Prostate gland (tissue), 2 donors: Measurements from ENCODE around the gene CNTNAP2. TPM values are rescaled to one million over a fixed set of nuclear protein-coding genes. Genes with fewer than 3 reads are reported as not detected.
"Not testable (repeated sequence)": the region's sequence is repeated elsewhere in the genome, so short reads cannot be mapped to it uniquely, and the experiment has no call there.

ENCODE experiments used
- DNase-seq: peaks from one replicate; pipeline ENCODE4 v3.0.0-alpha.2; 2019; ENCODE audit warnings: low spot score
- H3K27ac ChIP-seq, 2 donors: fragments of 200-600 bp; sonication (generic); 2 replicates each; pipeline ENCODE4 v1.5.1; 2017 to 2019
- H3K27me3 ChIP-seq: fragments of 200-600 bp; sonication (generic); replicated peaks from 2 replicates; pipeline ENCODE4 v1.5.1; 2019; ENCODE audit not compliant: insufficient read depth
- H3K36me3 ChIP-seq, 2 donors: fragments of 200-600 bp; sonication (generic); 1 replicate in 1 of 2; 2 replicates in 1 of 2; pipeline versions ENCODE4 v1.5.1 to v1.8.1; 2017 to 2019
- H3K4me1 ChIP-seq: fragments of 200-600 bp; sonication (generic); replicated peaks from 2 replicates; pipeline ENCODE4 v1.5.1; 2019
- H3K4me3 ChIP-seq, 2 donors: fragments of 200-600 bp; sonication (generic); 2 replicates each; pipeline ENCODE4 v1.5.1; 2017 to 2019
- H3K9me3 ChIP-seq: fragments of 200-600 bp; sonication (generic); 2 replicates; pipeline ENCODE4 v1.5.1; 2017
- POLR2A ChIP-seq: fragments of 450-650 bp; IDR thresholded peaks from one replicate; pipeline ENCODE4 v1.6.1; 2016; ENCODE audit warnings: antibody characterized with exemption, mild to moderate bottlenecking
- POLR2AphosphoS5 ChIP-seq: sonication (generic); formaldehyde crosslinking; IDR thresholded peaks from one replicate; pipeline ENCODE4 v1.6.1; 2017; ENCODE audit warnings: antibody characterized with exemption
- WGBS: methylation state at CpG from one replicate; pipeline ENCODE4 v1.1.5; 2018; 5-methylcytosine and 5-hydroxymethylcytosine counted together
- intact Hi-C: fragments of 100-400 bp; cut with DNase I; formaldehyde crosslinking; loops from one replicate; pipeline ENCODE4 v1.14.2; 2022
- total RNA-seq, 2 donors: library from RNA; depleted of rRNA; stranded (reverse); fragments of >200 nt; gene quantifications; one replicate each; pipeline ENCODE4 v1.1.0, GENCODE V29; 2016
- TF ChIP-seq, protein P1 (sequence below), 4 experiments: fragments of 200-600 bp in 2 of 4; fragments of 450-650 bp in 2 of 4; sonication (generic) in 2 of 4; IDR thresholded peaks; 1 replicate in 3 of 4; 2 replicates in 1 of 4; pipeline ENCODE4 v1.5.1; 2016 to 2019; ENCODE audit warnings: antibody characterized with exemption in 4 of 4, mild to moderate bottlenecking in 2 of 4, moderate library complexity in 2 of 4

CNTNAP2 gene
- total RNA-seq, 2 donors from 2014 or later: 10.6 to 43.7 TPM

DNA sequence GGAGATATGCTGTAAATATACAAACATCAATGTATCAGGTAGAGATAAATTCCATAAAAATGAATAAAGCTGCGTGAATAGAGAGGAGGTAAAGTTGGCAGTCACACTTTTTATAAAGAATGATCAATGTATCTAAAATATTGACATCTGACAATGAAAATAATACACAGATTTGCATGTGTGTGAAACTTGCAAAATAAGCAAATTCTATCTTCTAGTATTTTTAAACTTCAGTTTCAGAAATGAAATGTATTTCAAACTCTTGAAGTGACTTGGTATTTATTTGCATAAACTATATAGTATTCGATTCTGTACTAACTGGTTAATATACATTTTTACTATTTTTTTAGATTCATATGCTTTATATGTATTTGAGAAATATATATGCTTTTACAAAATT, 986.6 kb downstream of the CNTNAP2 start:
- Histone ChIP-seq H3K4me3 (no peak overlapping the region), H3K27ac (no peak overlapping the region), H3K4me1 (no peaks in the 10 kb centered on the region), H3K9me3 (no peaks in the 10 kb centered on the region), H3K36me3 (no peaks in the 10 kb centered on the region), H3K27me3 (no peaks in the 10 kb centered on the region)
- intact Hi-C loops: no loop called here
- WGBS: 67% methylated on average over 2 of the region's 2 CpGs
- DNase-seq: no peak
- TF ChIP-seq, protein P1, sequence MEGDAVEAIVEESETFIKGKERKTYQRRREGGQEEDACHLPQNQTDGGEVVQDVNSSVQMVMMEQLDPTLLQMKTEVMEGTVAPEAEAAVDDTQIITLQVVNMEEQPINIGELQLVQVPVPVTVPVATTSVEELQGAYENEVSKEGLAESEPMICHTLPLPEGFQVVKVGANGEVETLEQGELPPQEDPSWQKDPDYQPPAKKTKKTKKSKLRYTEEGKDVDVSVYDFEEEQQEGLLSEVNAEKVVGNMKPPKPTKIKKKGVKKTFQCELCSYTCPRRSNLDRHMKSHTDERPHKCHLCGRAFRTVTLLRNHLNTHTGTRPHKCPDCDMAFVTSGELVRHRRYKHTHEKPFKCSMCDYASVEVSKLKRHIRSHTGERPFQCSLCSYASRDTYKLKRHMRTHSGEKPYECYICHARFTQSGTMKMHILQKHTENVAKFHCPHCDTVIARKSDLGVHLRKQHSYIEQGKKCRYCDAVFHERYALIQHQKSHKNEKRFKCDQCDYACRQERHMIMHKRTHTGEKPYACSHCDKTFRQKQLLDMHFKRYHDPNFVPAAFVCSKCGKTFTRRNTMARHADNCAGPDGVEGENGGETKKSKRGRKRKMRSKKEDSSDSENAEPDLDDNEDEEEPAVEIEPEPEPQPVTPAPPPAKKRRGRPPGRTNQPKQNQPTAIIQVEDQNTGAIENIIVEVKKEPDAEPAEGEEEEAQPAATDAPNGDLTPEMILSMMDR (IDR thresholded peaks at IDR 0.05): no peak
- TF ChIP-seq POLR2A: no peak
- no peak for TF ChIP-seq POLR2AphosphoS5

DNA sequence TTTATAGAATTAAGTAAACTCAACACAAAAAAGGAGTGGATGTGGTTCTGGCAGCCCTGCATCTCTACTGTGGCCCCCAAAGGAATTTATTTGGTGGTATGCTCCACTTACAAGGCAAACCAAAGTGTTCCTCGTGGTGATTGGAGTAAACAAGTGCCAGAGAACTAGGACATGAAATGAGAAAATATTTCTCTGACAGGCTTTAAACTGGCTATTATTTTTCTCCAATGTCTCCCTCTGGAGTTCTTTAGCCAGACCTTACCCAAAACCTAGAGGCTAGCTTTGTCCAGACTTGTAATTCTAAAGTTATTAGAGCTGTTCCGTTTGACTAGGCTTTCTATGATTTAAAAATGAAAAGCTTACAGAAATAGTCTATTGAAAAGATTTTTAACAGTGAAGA, 990.1 kb downstream of the CNTNAP2 start:
- Histone ChIP-seq H3K9me3 (no peaks in the 10 kb centered on the region), H3K36me3 (no peaks in the 10 kb centered on the region), H3K4me1 (no peaks in the 10 kb centered on the region), H3K4me3 (no peak overlapping the region), H3K27ac (no peak overlapping the region), H3K27me3 (no peaks in the 10 kb centered on the region)
- TF ChIP-seq POLR2A (no peak), POLR2AphosphoS5 (no peak)
- TF ChIP-seq, protein P1 (IDR thresholded peaks at IDR 0.05): no peak
- 21% methylated on average over 2 of the region's 2 CpGs for WGBS
- DNase-seq: no peak
- intact Hi-C loops: no loop called here

DNA sequence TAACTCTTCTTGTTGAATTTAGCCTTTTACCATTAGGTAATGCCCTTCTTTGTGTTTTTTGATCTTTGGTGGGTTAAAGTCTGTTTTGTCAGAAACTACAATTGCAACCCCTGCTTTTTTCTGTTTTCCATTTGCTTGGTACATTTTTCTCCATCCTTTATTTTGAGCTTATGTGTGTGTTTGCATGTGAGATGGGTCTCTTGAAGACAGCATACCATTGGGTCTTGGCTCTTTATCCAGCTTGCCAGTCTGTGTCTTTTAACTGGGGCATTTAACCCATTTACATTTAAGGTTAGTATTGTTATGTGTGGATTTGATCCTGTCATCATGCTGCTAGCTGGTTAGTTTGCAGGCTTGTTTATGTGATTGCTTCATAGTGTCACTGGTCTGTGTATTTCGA, 997.9 kb downstream of the CNTNAP2 start:
- H3K36me3 ChIP-seq, intact Hi-C loops, H3K4me3 ChIP-seq, H3K27ac ChIP-seq, DNase-seq, H3K27me3 ChIP-seq, H3K4me1 ChIP-seq, H3K9me3 ChIP-seq: not testable (repeated sequence)
- WGBS: 96% methylated on average over 1 of the region's 1 CpG

DNA sequence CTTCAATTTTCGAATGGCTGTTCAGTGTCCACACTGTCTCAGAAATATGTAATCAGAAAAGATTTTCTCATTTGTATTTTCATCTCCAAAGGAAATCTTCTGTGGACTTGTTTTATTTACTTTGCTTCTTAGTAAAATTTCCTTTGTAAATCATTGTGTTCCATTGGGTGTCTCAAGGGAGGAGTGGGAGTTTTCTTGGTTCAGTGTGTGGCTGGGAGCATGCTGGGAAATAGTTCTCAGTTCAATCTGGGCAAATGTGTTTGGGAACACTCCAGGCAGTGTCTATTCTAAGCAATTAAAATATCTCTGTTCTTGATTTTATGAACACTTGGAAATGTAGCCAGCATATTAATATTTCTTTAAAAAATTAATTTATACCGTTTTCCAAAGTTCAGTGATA, 1019.8 kb downstream of the CNTNAP2 start:
- H3K4me1 ChIP-seq: no peaks in the 10 kb centered on the region
- WGBS: 62% methylated on average over 2 of the region's 2 CpGs
- H3K27me3 ChIP-seq: no peaks in the 10 kb centered on the region
- no peaks in the 10 kb centered on the region for H3K9me3 ChIP-seq
- no peaks in the 10 kb centered on the region for H3K36me3 ChIP-seq
- intact Hi-C loops: no loop called here
- DNase-seq: no peak
- no peak for TF ChIP-seq POLR2A
- no peak overlapping the region for H3K27ac ChIP-seq
- no peak overlapping the region for H3K4me3 ChIP-seq

DNA sequence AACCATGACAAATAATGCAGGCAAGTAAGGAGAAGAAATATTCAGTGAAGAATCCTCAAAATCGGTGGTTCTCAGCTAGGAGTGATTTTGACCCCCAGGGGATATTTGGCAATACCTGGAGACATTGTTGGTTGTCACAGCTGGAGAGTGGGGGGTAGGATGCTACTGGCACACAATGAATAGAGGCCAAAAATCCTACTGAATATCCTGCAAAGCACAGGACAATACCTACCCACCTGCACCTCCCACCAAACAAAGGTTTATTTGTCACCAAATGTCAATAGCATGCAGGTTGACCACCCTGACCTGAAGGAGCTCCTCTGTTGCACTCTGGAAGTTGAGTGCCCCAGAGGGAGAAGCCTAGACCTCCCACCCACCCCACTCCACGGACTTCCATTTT, 1028.6 kb downstream of the CNTNAP2 start:
- WGBS: 34% methylated on average over 2 of the region's 2 CpGs
- H3K27ac ChIP-seq: no peak overlapping the region
- H3K27me3 ChIP-seq: no peaks in the 10 kb centered on the region
- no peaks in the 10 kb centered on the region for H3K9me3 ChIP-seq
- intact Hi-C loops: no loop called here
- H3K4me3 ChIP-seq: no peak overlapping the region
- H3K4me1 ChIP-seq: no peaks in the 10 kb centered on the region
- DNase-seq: no peak
- TF ChIP-seq, protein P1 (IDR thresholded peaks at IDR 0.05): no peak
- TF ChIP-seq POLR2A (no peak), POLR2AphosphoS5 (no peak)
- no peaks in the 10 kb centered on the region for H3K36me3 ChIP-seq

DNA sequence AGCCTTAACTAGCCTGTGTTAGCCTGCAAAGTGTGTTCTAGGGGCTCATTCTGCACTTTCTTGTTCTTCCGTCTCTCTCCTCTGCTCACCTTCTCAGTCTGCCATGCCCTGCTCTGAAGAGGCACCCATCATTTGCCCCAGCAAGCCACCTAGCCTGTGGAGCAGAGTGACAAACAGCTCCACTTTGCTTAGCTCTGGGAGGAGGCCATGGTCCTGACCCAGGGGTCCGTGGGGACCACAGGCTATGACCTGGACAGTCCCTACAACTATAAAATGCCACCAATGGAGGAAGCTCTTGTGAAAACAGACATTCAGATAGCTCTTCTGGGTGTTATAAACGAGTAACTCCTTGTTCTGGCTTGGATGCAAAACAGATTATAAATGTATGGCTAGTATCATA, 1029.6 kb downstream of the CNTNAP2 start:
- Histone ChIP-seq H3K4me1 (no peaks in the 10 kb centered on the region), H3K27ac (no peak overlapping the region), H3K27me3 (no peaks in the 10 kb centered on the region), H3K4me3 (no peak overlapping the region), H3K36me3 (no peaks in the 10 kb centered on the region), H3K9me3 (no peaks in the 10 kb centered on the region)
- WGBS: 74% methylated on average over 3 of the region's 3 CpGs
- intact Hi-C loops: no loop called here
- no peak for DNase-seq
- TF ChIP-seq POLR2A (no peak), POLR2AphosphoS5 (no peak)
- TF ChIP-seq, protein P1 (IDR thresholded peaks at IDR 0.05): no peak
